GM12878 (cell line): Measurements from ENCODE around the gene SIK2. TPM values are rescaled to one million over a fixed set of nuclear protein-coding genes. Genes with fewer than 3 reads are reported as not detected.

Experiments
- ATAC-seq: fragments of 200-7000 bp; cut with Tn5 transposase; 3 replicates; pipeline ENCODE4 v1.9.1; 2020; ENCODE audit warnings: mild to moderate bottlenecking, moderate library complexity
- BruUV-seq: library from RNA; stranded (reverse); fragments of 400-500 nt; replicated peaks from 2 replicates; lab custom pipeline; 2021; lab: Mats Ljungman, UMichigan
- CTCF ChIA-PET: fragments of 300-600 bp; sonication (Branson Sonifier 250); formaldehyde crosslinking; extraction: SDS; loops from one replicate; lab custom pipeline; 2021; ENCODE audit warnings: inconsistent platforms; lab: Yijun Ruan, JAX
- POLR2A ChIA-PET: fragments of 350-600 bp; formaldehyde crosslinking; extraction: SDS; loops from one replicate; lab custom pipeline; 2021; ENCODE audit warnings: inconsistent platforms; lab: Charles Lee
- RAD21 ChIA-PET: fragments of 300-600 bp; sonication (Branson Sonifier 250); formaldehyde crosslinking; loops from one replicate; lab custom pipeline; 2023; ENCODE audit warnings: antibody characterized with exemption; ENCODE audit not compliant: unreplicated experiment; lab: Charles Lee
- SMC1A ChIA-PET: fragments of 300-600 bp; sonication (Branson Sonifier 250); formaldehyde crosslinking; loops from one replicate; lab custom pipeline; 2023; ENCODE audit not compliant: unreplicated experiment, uncharacterized antibody; lab: Charles Lee
- DNase-seq: peaks from one replicate; pipeline ENCODE4 v3.0.0-alpha.2; 2011; ENCODE audit warnings: low read depth, low spot score
- FAIRE-seq: peaks from 3 replicates; lab custom pipeline; 2011; peaks lifted over from hg19 to GRCh38; lab: Jason Lieb, UNC
- H2AFZ ChIP-seq: 2 replicates; pipeline ENCODE4 v1.6.0; 2011; ENCODE audit warnings: low read depth, low read length, control low read depth; ENCODE audit not compliant: control insufficient read depth
- H3K27ac ChIP-seq: 2 replicates; pipeline ENCODE4 v1.5.1; 2011; ENCODE audit warnings: control low read depth; ENCODE audit not compliant: control insufficient read depth, insufficient read depth
- H3K27me3 ChIP-seq, 2 experiments: replicated peaks in 1 of 2; 2 replicates each; pipeline versions ENCODE4 v1.6.0 to v1.6.1; 2011; ENCODE audit warnings: low read length in 1 of 2; ENCODE audit not compliant: control insufficient read depth in 2 of 2, insufficient read depth in 2 of 2
- H3K36me3 ChIP-seq, 2 experiments: 2 replicates each; pipeline ENCODE4 v1.5.1; 2011; ENCODE audit warnings: low read length in 1 of 2; ENCODE audit not compliant: control insufficient read depth in 2 of 2, insufficient read depth in 2 of 2
- H3K4me1 ChIP-seq: 2 replicates; pipeline ENCODE4 v1.6.1; 2011; ENCODE audit warnings: mild to moderate bottlenecking, low read length, moderate library complexity, mixed read lengths; ENCODE audit not compliant: control insufficient read depth, insufficient read depth
- H3K4me2 ChIP-seq: 2 replicates; pipeline ENCODE4 v1.6.0; 2011; ENCODE audit warnings: control low read depth; ENCODE audit not compliant: control insufficient read depth, insufficient read depth
- H3K4me3 ChIP-seq: fragments of 200-600 bp; sonication (generic); 2 replicates; pipeline ENCODE4 v1.5.1; 2016
- H3K79me2 ChIP-seq: 2 replicates; pipeline ENCODE4 v1.6.0; 2011; ENCODE audit warnings: low read length; ENCODE audit not compliant: control insufficient read depth, insufficient read depth
- H3K9ac ChIP-seq: 2 replicates; pipeline ENCODE4 v1.8.0; 2011; ENCODE audit warnings: low read length, control low read depth, mixed read lengths; ENCODE audit not compliant: control insufficient read depth, insufficient read depth
- H3K9me3 ChIP-seq: replicated peaks from 3 replicates; pipeline ENCODE4 v1.5.1; 2011; ENCODE audit warnings: mild to moderate bottlenecking, low read length; ENCODE audit not compliant: control insufficient read depth, insufficient read depth
- H4K20me1 ChIP-seq: 2 replicates; pipeline ENCODE4 v1.6.0; 2011; ENCODE audit not compliant: control insufficient read depth, insufficient read depth
- BCLAF1 ChIP-seq: fragments of 450-650 bp; IDR thresholded peaks from 2 replicates; pipeline ENCODE4 v1.6.1; 2017; ENCODE audit warnings: antibody characterized with exemption, mild to moderate bottlenecking, moderate library complexity
- GABPA ChIP-seq: IDR thresholded peaks from 2 replicates; pipeline ENCODE4 v1.6.1; 2014; ENCODE audit warnings: antibody characterized with exemption, low read depth, mild to moderate bottlenecking, inconsistent platforms
- IRF3 ChIP-seq: fragments of 450-650 bp; IDR thresholded peaks from 2 replicates; pipeline ENCODE4 v1.6.1; 2014; ENCODE audit warnings: mild to moderate bottlenecking
- RFX5 ChIP-seq: IDR thresholded peaks from 2 replicates; pipeline ENCODE4 v1.6.1; 2011; ENCODE audit warnings: low read depth, low read length, improper control_type of control experiment
- SREBF1 ChIP-seq: IDR thresholded peaks from 2 replicates; pipeline ENCODE4 v1.6.1; 2012; ENCODE audit warnings: mild to moderate bottlenecking, low read length
- ZNF592 ChIP-seq: fragments of 450-650 bp; IDR thresholded peaks from 2 replicates; pipeline ENCODE4 v1.6.1; 2017; ENCODE audit warnings: mild to moderate bottlenecking, moderate library complexity
- WGBS: methylation state at CpG from one replicate; pipeline ENCODE4 v1.1.6; 2016; ENCODE audit warnings: low lambda C conversion rate; ENCODE audit not compliant: insufficient replicate concordance, insufficient coverage; ENCODE audit errors: missing lambda C conversion rate; 5-methylcytosine and 5-hydroxymethylcytosine counted together
- in situ Hi-C: fragments of 300-500 bp; cut with MboI; formaldehyde crosslinking; loops from 9 replicates; pipeline ENCODE4 v1.14.3; 2018; ENCODE audit warnings: mixed read lengths
- intact Hi-C: fragments of 100-400 bp; cut with micrococcal nuclease; formaldehyde crosslinking; loops from one replicate; pipeline ENCODE4 v1.14.2; 2022; ENCODE audit not compliant: unreplicated experiment
- polyA plus RNA-seq, 11 experiments: library from polyadenylated mRNA; depleted of rRNA in 4 of 11; unstranded in 6 of 11; stranded (reverse) in 5 of 11; fragments of >200 nt; fragmentation: Nextera tagmentation in 4 of 11; fragmentation: Illumina TruSeq in 1 of 11; extraction: Ambion mirVana in 4 of 11; extraction: Trizol in 1 of 11; gene quantifications; 1 replicate in 1 of 11; 2 replicates in 10 of 11; pipeline versions ENCODE4 v1.2.1 to v1.2.3, GENCODE V29; 2011 to 2016; ENCODE audit warnings: inconsistent platforms in 2 of 11, missing spikeins in 2 of 11, low read depth in 1 of 11
- total RNA-seq, 4 experiments: library from RNA; depleted of rRNA in 3 of 4; stranded (reverse); fragments of >200 nt in 3 of 4; fragmentation: Illumina TruSeq in 1 of 4; extraction: Trizol in 1 of 4; gene quantifications; 2 replicates each; pipeline versions ENCODE4 v1.2.1 to v1.2.3, GENCODE V29; 2013 to 2021

Gene SIK2
- total and polyA plus RNA-seq, 10 of the 15 experiments (the other 5 are each of a cell fraction or from before 2014, with no cell fraction given), result 0.97 to 14.2 (median 4.5) TPM

GRCh38 chr11:111688013-111688412 is 85.8 kb downstream of the SIK2 start (continued):
- no peak for TF ChIP-seq BCLAF1
- TF ChIP-seq IRF3, result no peak

- no peaks in the 10 kb centered on the region for H3K27me3 ChIP-seq
- H4K20me1 ChIP-seq, result no peaks in the 10 kb centered on the region
- ATAC-seq (no peak), FAIRE-seq (no peak), DNase-seq (no peak)
- H3K4me1 ChIP-seq, result peaks cover 5% of the 10 kb centered on the region; the same call in 1 of the 2 replicates
- no peak overlapping the region for H3K4me3 ChIP-seq
- no peak for TF ChIP-seq SREBF1
- TF ChIP-seq RFX5, result no peak
- TF ChIP-seq ZNF592, result no peak
- TF ChIP-seq GABPA, result no peak
- intact Hi-C loops (no loop called here), in situ Hi-C loops (no loop called here)
- H3K27ac ChIP-seq, result no peak overlapping the region
- 100% methylated on average over 2 of the region's 2 CpGs for WGBS
- H3K4me2 ChIP-seq, result no peak overlapping the region
- POLR2A ChIA-PET, result no interaction called here
- CTCF ChIA-PET, result no interaction called here
- no peaks in the 10 kb centered on the region for H3K79me2 ChIP-seq
- no peaks in the 10 kb centered on the region for H3K9me3 ChIP-seq
- H3K36me3 ChIP-seq, result peaks cover 0 to 5% of the 10 kb centered on the region in 2 experiments; a peak in 3 of 4 replicates
- BruUV-seq, result no TSS peak
- no peak overlapping the region for H3K9ac ChIP-seq
- SMC1A ChIA-PET, result interaction anchor here (0.9 kb wide), 1 partner anchor 30 kb away, joined by 3 read pairs; no protein-coding TSS in a partner anchor
- no peak overlapping the region for H2AFZ ChIP-seq
- RAD21 ChIA-PET, result no interaction called here
Observed at GRCh38 chr11:111691176-111691575, 88.9 kb downstream of the SIK2 start.
